Measurements from ENCODE around the gene TMC1.
A peak's percentile ranks its signal among the peaks of the same experiment; 100 is the strongest.

TMC1 gene

DNA sequence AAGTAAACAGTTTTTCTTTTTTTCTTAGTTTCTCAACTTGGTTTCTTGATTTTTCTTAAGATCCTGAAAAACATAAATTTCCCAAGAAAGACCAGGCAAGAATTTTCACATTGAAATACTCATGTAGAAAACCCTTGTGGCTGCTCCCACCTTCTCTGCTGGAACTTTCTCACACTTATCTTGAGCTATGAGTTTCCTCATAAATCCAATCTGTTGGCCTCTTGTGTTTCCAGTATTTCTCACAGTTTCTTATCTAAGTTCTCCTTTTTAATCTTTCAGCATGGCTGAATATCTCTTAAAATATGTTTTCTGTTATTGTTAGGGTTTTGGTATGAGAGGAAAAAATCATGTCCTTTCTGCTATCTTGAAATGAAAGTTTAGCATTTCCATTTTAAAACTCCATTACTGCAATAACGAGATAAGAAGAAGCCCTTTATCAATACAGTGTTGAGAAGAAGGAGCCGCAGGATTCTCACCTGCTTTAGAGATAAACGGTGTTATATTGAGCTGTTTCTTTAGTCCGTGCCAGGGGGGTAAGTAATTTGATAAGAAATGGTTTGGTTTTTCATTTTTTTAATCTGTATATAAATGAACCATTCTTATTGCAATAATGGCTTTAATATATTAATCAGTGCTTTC is 342.2 kb downstream of the TMC1 start:
- Histone ChIP-seq H3K79me2 (ENCODE audit: low read length) (no peaks in the 10 kb centered on the region), H3K36me3 (replicated peaks; ENCODE audit: low read depth, low read length) (no peaks in the 10 kb centered on the region), H3K27me3 (ENCODE audit: low read depth, low read length) (peaks cover 7% of the 10 kb centered on the region), H3K27ac (ENCODE audit: low read length) (no peak overlapping the region), H3K9me3 (ENCODE audit: insufficient read depth, low read length) (no peaks in the 10 kb centered on the region), H3K4me1 (ENCODE audit: low read length) (peaks cover 11% of the 10 kb centered on the region), H4K20me1 (ENCODE audit: insufficient read depth, low read length) (no peaks in the 10 kb centered on the region), H3K9ac (ENCODE audit: low read length) (no peak overlapping the region), H3K4me3 (ENCODE audit: low read length) (no peak overlapping the region), H3K4me2 (ENCODE audit: low read length) (no peak overlapping the region), H2AFZ (ENCODE audit: low read depth, low read length) (no peak overlapping the region)
- TF ChIP-seq EZH2phosphoT487 (IDR thresholded peaks at IDR 0.05; ENCODE audit: low read depth), result no peak
- TF ChIP-seq, protein P1, sequence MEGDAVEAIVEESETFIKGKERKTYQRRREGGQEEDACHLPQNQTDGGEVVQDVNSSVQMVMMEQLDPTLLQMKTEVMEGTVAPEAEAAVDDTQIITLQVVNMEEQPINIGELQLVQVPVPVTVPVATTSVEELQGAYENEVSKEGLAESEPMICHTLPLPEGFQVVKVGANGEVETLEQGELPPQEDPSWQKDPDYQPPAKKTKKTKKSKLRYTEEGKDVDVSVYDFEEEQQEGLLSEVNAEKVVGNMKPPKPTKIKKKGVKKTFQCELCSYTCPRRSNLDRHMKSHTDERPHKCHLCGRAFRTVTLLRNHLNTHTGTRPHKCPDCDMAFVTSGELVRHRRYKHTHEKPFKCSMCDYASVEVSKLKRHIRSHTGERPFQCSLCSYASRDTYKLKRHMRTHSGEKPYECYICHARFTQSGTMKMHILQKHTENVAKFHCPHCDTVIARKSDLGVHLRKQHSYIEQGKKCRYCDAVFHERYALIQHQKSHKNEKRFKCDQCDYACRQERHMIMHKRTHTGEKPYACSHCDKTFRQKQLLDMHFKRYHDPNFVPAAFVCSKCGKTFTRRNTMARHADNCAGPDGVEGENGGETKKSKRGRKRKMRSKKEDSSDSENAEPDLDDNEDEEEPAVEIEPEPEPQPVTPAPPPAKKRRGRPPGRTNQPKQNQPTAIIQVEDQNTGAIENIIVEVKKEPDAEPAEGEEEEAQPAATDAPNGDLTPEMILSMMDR (IDR thresholded peaks at IDR 0.05; ENCODE audit: low read depth, low read length), result no peak

DNA sequence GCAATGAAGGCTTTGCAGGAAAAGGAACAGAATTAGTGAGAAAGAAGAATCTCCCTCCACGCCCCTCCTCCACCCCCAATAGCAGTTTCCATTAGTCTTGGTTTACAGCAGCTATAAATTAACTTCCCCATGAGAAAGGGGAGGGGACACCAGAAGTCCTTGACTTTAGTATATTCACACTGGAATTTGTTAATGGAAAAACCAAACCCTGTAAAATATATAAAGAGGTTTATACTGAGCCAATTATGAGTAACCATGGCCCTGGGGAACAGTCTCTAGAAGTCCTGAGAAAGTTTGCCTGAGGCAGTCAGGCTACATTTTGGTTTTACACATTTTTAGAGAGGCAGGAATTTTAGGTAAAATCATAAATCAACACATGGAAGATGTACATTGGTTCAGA is 342.9 kb downstream of the TMC1 start:
- Histone ChIP-seq H3K27ac (ENCODE audit: low read length) (no peak overlapping the region), H3K27me3 (ENCODE audit: low read depth, low read length) (peaks cover 7% of the 10 kb centered on the region; the same call in 1 of the 2 replicates), H2AFZ (ENCODE audit: low read depth, low read length) (no peak overlapping the region), H3K9ac (ENCODE audit: low read length) (no peak overlapping the region), H3K9me3 (ENCODE audit: insufficient read depth, low read length) (no peaks in the 10 kb centered on the region), H4K20me1 (ENCODE audit: insufficient read depth, low read length) (no peaks in the 10 kb centered on the region), H3K4me2 (ENCODE audit: low read length) (no peak overlapping the region), H3K4me1 (ENCODE audit: low read length) (peaks cover 11% of the 10 kb centered on the region), H3K36me3 (replicated peaks; ENCODE audit: low read depth, low read length) (no peaks in the 10 kb centered on the region), H3K79me2 (ENCODE audit: low read length) (no peaks in the 10 kb centered on the region), H3K4me3 (ENCODE audit: low read length) (no peak overlapping the region)
- TF ChIP-seq, protein P1 (IDR thresholded peaks at IDR 0.05; ENCODE audit: low read depth, low read length), result no peak
- TF ChIP-seq EZH2phosphoT487 (IDR thresholded peaks at IDR 0.05; ENCODE audit: low read depth), result no peak

DNA sequence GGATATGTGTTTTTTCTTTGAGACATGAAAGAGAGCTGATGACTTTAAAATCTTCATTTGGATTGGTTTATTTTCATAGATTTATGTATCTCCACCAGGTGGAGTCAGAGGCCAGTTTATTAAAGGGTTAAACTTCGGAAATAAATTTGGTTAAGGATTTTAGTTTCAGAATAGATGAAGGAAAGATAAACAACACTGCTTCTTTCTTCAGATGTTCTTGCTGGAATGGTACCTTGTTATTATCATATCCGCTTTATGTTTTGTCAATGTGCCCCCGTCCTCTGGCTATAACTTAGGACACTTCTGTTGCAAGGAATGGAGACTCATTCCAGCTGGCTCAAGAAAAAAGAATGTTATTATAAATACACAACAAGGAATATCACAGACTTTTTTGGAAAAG is 350.3 kb downstream of the TMC1 start:
- H3K79me2 ChIP-seq (ENCODE audit: low read length), result no peaks in the 10 kb centered on the region
- TF ChIP-seq EZH2phosphoT487 (IDR thresholded peaks at IDR 0.05; ENCODE audit: low read depth), result no peak
- TF ChIP-seq, protein P1 (IDR thresholded peaks at IDR 0.05; ENCODE audit: low read depth, low read length), result peak; percentile 75
- H3K4me2 ChIP-seq (ENCODE audit: low read length), result peak overlapping the region; percentile 7; the same call in 1 of the 2 replicates

DNA sequence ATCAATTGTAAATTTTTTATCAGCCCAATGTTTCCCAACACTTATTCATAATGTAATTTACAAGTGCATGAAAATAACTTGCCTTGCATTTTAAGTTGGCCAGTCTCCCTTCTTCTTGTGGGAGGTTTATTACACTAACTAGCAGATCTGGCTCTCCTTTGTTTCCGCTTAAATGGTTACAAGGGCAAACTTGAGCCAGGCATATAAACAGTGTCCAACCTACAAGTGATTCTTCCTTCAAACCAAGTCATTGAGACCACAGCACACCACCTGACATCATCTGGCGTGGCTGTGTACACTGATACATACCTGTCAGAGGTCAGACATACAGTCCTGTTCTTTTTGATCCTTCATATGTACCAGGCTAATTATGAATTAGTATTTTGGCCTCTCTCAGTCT is 351.3 kb downstream of the TMC1 start:
- Histone ChIP-seq H3K27me3 (ENCODE audit: low read depth, low read length) (no peaks in the 10 kb centered on the region), H3K4me1 (ENCODE audit: low read length) (peaks cover 6% of the 10 kb centered on the region; the same call in 1 of the 2 replicates), H3K4me2 (ENCODE audit: low read length) (no peak overlapping the region), H2AFZ (ENCODE audit: low read depth, low read length) (no peak overlapping the region), H3K36me3 (replicated peaks; ENCODE audit: low read depth, low read length) (no peaks in the 10 kb centered on the region), H3K79me2 (ENCODE audit: low read length) (no peaks in the 10 kb centered on the region), H3K9me3 (ENCODE audit: insufficient read depth, low read length) (no peaks in the 10 kb centered on the region), H3K27ac (ENCODE audit: low read length) (no peak overlapping the region), H3K9ac (ENCODE audit: low read length) (no peak overlapping the region), H4K20me1 (ENCODE audit: insufficient read depth, low read length) (no peaks in the 10 kb centered on the region), H3K4me3 (ENCODE audit: low read length) (no peak overlapping the region)
- TF ChIP-seq, protein P1 (IDR thresholded peaks at IDR 0.05; ENCODE audit: low read depth, low read length), result no peak
- TF ChIP-seq EZH2phosphoT487 (IDR thresholded peaks at IDR 0.05; ENCODE audit: low read depth), result no peak

More for the DNA sequence above, 350.3 kb downstream of the TMC1 start:
- Histone ChIP-seq H3K4me3 (ENCODE audit: low read length) (no peak overlapping the region), H3K27me3 (ENCODE audit: low read depth, low read length) (no peaks in the 10 kb centered on the region), H3K4me1 (ENCODE audit: low read length) (peaks cover 6% of the 10 kb centered on the region; the same call in 1 of the 2 replicates), H3K9me3 (ENCODE audit: insufficient read depth, low read length) (no peaks in the 10 kb centered on the region), H3K27ac (ENCODE audit: low read length) (no peak overlapping the region), H4K20me1 (ENCODE audit: insufficient read depth, low read length) (no peaks in the 10 kb centered on the region), H2AFZ (ENCODE audit: low read depth, low read length) (no peak overlapping the region), H3K36me3 (replicated peaks; ENCODE audit: low read depth, low read length) (no peaks in the 10 kb centered on the region), H3K9ac (ENCODE audit: low read length) (no peak overlapping the region)

All from OCI-LY3 (cell line).